ENCODE results near the gene COL6A3. TPM values are rescaled to one million over a fixed set of nuclear protein-coding genes. Genes with fewer than 3 reads are reported as not detected.
A peak's percentile ranks its signal among the peaks of the same experiment; 100 is the strongest.

COL6A3 gene
- total and polyA plus RNA-seq, 2 experiments from 2014 or later: 1.3 to 4.1 TPM

DNA sequence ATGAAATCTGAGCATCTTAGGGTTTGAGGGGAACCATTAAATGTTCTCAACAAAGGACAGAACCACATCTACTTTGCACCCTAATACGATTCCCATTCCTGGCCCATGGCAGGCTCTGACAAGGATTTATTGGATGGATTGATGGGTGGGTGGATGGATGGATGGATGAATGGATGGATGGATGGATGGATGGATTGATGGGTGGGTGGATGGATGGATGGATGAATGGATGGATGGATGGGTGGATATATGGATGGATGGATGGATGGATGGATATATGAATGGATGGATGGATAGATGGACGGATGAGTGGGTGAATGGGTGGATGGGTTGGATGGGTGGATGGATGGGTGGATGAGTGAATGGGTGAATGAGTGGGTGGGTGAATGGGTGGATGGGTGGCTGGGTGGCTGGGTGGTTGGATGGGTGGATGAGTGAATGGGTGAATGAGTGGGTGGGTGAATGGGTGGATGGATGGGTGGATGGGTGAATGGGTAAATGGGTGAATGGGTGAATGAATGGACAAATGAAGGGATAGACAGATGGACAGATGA is 43.5 kb upstream of the COL6A3 start:
- Histone ChIP-seq H3K4me3 (no peak overlapping the region), H3K36me3 (no peaks in the 10 kb centered on the region), H3K27ac (no peak overlapping the region), H3K9me3 (ENCODE audit: low read depth) (no peaks in the 10 kb centered on the region), H3K27me3 (no peaks in the 10 kb centered on the region), H3K4me1 (ENCODE audit: low read depth) (no peaks in the 10 kb centered on the region)
- no peak for TF ChIP-seq CTCF (IDR thresholded peaks at IDR 0.05; ENCODE audit: low read depth, low read length)
- DNase-seq (ENCODE audit: low read depth in 1 of 2, low spot score in 1 of 2): no peak

- H3K27me3 ChIP-seq: no peaks in the 10 kb centered on the region
- no peaks in the 10 kb centered on the region for H3K36me3 ChIP-seq
- H3K27ac ChIP-seq: no peak overlapping the region
- no peak overlapping the region for H3K4me3 ChIP-seq
- TF ChIP-seq CTCF (IDR thresholded peaks at IDR 0.05; ENCODE audit: low read depth, low read length): no peak
- H3K4me1 ChIP-seq (ENCODE audit: low read depth): no peaks in the 10 kb centered on the region
- DNase-seq (ENCODE audit: low read depth in 1 of 2, low spot score in 1 of 2): peak in 1 of 2 donors; percentile 63
- no peaks in the 10 kb centered on the region for H3K9me3 ChIP-seq (ENCODE audit: low read depth)
Measured at GRCh38 chr2:237456200-237456843, 42.4 kb upstream of the COL6A3 start.

DNA sequence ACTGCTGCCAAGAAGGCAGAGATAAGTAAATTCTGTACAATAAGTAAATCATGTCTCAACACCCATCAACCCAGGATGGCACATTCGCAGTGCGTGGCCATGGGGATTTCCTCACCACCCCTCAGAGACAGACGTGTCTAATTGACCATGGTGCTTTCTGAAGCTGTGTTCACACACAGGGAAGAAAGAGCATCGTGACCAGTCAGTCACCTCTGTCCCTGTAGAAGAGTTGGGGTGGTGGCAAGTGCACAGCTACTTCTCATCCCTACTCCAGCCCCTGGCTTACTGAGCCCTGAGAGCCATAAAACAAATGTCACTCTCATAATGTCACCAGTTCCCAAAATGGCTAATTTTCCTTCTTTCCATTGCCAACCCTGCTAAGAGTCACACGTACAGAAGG is 41.8 kb upstream of the COL6A3 start:
- no peaks in the 10 kb centered on the region for H3K36me3 ChIP-seq
- no peaks in the 10 kb centered on the region for H3K9me3 ChIP-seq (ENCODE audit: low read depth)
- no peak overlapping the region for H3K27ac ChIP-seq
- TF ChIP-seq CTCF (IDR thresholded peaks at IDR 0.05; ENCODE audit: low read depth, low read length): no peak
- no peaks in the 10 kb centered on the region for H3K27me3 ChIP-seq
- no peaks in the 10 kb centered on the region for H3K4me1 ChIP-seq (ENCODE audit: low read depth)
- H3K4me3 ChIP-seq: no peak overlapping the region
- DNase-seq (ENCODE audit: low read depth in 1 of 2, low spot score in 1 of 2): no peak

DNA sequence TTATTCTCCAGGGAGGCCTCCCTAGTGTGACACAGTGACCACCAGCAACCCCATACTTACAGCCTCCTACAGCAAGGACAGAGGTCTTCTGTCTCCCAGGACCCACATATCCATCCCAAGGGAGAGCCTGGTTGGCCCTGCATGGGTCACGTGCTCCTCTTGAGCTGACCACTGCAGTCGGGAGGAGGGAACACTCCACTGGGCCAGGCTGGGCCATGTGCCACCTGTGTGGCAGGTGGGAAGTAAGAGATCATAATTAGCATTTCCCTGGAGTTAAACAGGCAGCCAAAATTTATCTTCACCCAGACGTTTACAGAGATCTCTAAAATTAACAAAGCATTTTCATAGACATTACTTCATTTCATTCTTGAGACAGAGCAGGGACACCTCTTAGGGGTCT is 39.7 kb upstream of the COL6A3 start:
- TF ChIP-seq CTCF (IDR thresholded peaks at IDR 0.05; ENCODE audit: low read depth, low read length): no peak
- Histone ChIP-seq H3K27ac (no peak overlapping the region), H3K4me1 (ENCODE audit: low read depth) (peaks cover 5% of the 10 kb centered on the region), H3K27me3 (no peaks in the 10 kb centered on the region), H3K4me3 (no peak overlapping the region), H3K36me3 (no peaks in the 10 kb centered on the region), H3K9me3 (ENCODE audit: low read depth) (no peaks in the 10 kb centered on the region)
- DNase-seq (ENCODE audit: low read depth in 1 of 2, low spot score in 1 of 2): no peak

DNA sequence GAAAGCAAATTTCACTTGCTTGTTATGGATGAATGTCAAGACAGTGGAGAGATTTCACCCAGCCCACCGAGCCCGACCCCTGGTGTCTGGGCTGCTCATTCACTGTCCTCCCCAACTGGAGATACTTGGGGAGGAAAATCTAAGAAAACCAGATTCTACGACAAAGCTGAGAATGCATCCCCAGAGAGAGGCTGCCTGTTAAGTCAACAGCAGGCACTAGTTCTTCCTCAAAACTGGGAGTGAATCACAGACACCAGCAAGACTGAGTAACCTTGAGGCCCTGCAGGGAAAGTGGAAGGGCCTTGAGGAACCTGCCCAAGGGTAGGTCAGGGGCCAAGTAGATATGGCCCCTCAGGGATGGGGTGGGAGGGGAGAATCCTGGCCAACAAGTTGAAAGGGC is 38.9 kb upstream of the COL6A3 start:
- H3K9me3 ChIP-seq (ENCODE audit: low read depth): no peaks in the 10 kb centered on the region
- TF ChIP-seq CTCF (IDR thresholded peaks at IDR 0.05; ENCODE audit: low read depth, low read length): no peak
- H3K4me1 ChIP-seq (ENCODE audit: low read depth): peaks cover 5% of the 10 kb centered on the region
- H3K4me3 ChIP-seq: no peak overlapping the region
- no peak for DNase-seq (ENCODE audit: low read depth in 1 of 2, low spot score in 1 of 2)
- H3K27ac ChIP-seq: no peak overlapping the region
- no peaks in the 10 kb centered on the region for H3K27me3 ChIP-seq
- H3K36me3 ChIP-seq: no peaks in the 10 kb centered on the region
